Fibroblast of mammary gland (primary cell): ENCODE data around the gene PYGM.

ENCODE experiments used
- DNase-seq: peaks from one replicate; pipeline ENCODE4 v3.0.0-alpha.2; 2010; ENCODE audit warnings: low read depth
- H3K4me3 ChIP-seq: 2 replicates; pipeline ENCODE4 v1.5.1; 2011; ENCODE audit warnings: low read depth, mild to moderate bottlenecking, low read length, moderate library complexity; ENCODE audit not compliant: control insufficient read depth
- TF ChIP-seq, protein P1 (sequence below): conservative IDR thresholded peaks from 2 replicates; pipeline ENCODE4 v1.5.1; 2011; ENCODE audit warnings: low read depth, low read length, inconsistent platforms; ENCODE audit not compliant: control insufficient read depth, insufficient read depth

Gene PYGM

DNA sequence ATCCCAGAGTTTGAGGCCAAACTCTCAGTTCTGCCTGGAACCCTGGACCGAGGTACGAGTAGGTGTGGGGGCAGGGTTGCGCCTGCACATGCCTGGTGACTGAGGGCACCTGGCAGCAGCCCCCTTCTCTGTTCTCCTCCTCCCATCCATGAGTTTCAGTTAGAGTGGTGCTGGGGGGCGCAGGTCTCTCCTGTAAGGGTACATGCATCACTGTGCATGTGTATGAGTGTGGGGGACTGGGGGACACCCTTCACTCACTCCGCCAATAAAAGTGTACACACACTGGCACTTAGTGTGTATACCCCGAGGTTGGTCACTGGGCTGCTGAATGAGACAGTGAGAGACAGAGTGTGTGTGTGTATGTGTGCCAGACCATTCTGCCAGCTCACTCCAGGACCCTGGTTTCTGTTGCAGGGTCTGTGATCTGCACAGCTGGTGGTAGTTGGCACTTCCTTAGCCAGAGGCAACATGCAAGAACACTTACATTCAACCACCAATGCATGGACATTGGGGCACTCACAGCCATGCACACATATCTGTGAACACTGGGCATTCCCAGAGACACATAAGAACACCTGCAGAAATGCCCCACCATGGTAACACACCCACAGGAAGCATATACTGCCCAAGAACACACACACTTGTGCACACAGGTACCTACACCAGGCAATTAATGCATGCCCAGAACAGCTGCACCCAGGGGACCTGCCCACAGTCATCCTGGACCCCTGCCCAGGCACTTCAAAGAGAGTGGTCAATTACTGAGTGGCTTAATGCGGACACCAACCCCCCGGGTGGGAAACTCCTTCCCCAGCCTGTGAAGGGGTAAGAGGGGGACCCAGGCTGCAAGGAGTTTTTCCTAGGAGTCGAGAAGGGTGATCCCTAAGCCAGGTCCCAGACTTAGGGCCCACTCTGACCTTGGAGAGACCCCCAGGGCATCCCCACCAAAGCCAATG is 35.6 kb downstream of the PYGM start:
- DNase-seq = no peak
- TF ChIP-seq, protein P1, sequence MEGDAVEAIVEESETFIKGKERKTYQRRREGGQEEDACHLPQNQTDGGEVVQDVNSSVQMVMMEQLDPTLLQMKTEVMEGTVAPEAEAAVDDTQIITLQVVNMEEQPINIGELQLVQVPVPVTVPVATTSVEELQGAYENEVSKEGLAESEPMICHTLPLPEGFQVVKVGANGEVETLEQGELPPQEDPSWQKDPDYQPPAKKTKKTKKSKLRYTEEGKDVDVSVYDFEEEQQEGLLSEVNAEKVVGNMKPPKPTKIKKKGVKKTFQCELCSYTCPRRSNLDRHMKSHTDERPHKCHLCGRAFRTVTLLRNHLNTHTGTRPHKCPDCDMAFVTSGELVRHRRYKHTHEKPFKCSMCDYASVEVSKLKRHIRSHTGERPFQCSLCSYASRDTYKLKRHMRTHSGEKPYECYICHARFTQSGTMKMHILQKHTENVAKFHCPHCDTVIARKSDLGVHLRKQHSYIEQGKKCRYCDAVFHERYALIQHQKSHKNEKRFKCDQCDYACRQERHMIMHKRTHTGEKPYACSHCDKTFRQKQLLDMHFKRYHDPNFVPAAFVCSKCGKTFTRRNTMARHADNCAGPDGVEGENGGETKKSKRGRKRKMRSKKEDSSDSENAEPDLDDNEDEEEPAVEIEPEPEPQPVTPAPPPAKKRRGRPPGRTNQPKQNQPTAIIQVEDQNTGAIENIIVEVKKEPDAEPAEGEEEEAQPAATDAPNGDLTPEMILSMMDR = no peak
- no peak overlapping the region for H3K4me3 ChIP-seq

DNA sequence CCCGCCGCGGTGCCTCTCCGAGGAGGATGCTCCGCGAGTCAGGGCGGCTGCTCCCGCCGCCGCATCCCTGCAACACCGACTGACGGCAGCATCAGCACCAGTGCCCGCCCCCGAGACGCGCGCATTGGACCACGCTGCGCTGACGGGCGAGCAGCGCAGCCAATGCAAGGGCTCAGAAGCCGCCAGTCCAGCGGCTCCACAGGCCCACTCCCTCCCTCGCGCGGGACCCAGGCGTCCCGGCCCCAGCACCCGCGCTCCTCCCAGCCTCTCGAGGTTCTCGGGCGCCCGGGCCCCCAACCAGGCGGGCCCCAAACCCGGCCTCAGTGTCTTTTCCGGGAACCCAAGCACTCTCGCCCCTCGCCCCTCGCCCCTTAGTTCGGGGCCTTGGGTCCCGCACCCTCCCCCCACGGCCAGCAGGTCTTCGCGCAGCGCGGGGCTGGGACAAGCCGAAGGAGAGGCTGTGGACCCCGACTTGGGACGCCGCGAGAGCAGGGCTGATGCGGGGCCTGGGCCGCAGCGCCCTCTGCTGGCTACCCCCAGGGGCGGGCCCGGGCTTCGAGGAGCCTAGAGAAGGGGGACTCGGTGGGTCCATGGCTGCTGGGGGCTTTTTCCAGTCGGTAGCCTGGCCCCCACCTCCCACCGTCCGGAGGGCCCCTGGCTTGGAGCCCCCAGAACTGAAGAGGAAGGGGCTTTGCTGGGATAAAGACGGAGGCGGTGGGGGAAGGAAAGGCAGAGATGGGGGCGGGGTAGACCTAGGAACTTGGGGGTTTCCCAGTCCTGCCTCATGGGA is 36.5 kb downstream of the PYGM start, which contains the start of gene NRXN2:
Gene NRXN2, minus strand, starts transcription at position 81 of the 790 bp plus-strand sequence. CDS start 9,498 bp downstream, outside the sequence.
- peak within 1 kb of the TSS; percentile 52 for H3K4me3 ChIP-seq
- TF ChIP-seq, protein P1 = peak; percentile 76

DNA sequence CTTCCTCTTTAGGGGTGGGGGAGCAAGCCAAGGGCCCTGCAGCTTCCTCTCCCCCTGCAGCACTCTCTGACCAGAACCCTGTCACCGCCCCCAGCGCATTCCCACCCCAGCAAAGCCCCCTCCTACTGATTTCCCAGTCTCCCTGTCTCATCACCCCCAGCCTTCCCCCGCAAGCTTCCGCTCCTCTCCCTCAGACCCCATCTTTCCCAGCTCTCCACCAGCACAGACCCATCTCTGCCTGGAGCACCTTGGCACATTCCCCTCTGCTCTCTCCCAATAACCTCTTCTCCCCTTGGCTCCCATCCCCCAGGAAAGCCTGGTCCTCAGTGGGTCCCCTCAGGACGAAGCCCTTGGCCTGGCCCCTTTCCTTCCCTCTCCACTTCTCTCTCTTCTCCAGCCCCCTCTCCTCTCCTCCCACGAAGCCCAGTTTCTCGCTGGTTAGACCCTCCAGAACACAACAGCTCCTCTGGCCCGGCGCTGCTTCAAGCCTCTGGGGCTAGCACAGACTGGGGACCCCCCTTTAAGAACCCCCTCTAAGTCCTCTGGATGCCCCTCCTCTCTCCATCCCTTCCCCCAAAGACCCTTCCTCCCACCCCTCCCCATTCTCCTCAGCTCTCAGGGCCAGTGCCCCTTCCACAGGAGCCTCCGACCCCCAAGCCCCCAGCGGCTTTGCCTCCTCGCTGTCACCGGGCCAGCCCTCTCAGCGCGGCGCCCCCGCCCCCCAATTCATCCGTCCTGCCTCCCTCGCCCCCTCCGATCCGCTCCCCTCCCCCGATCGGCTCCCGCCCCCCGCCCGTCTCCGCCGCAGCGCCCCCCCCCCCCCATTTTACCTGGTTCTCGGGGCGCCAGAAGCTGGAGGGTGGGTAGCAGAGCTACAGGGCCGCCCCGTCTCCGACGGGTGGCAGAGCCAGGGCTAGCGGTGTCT is 37.4 kb downstream of the PYGM start:
- H3K4me3 ChIP-seq = no peak overlapping the region
- DNase-seq = no peak
- TF ChIP-seq, protein P1 = no peak

More for the DNA sequence above, 36.5 kb downstream of the PYGM start, which contains the start of gene NRXN2:
- DNase-seq = peak; percentile 70

DNA sequence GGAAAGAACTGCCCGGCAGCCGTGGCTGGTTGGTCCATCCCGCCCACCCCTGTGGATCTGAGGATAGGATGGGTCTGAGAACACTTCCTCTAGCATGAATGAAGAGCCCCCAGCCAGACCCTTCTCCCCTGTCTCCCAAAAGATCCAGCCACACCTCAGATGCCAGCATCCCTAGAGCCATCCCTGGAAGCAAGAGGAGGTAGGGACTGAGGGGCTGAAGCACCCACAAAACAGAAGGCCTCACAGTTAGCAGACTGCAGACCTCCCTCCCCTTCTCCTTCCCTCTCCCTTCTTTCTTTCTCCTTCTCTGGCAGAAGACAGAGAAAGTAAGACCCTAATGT is 38.4 kb downstream of the PYGM start:
- no peak overlapping the region for H3K4me3 ChIP-seq
- TF ChIP-seq, protein P1 = no peak
- no peak for DNase-seq

DNA sequence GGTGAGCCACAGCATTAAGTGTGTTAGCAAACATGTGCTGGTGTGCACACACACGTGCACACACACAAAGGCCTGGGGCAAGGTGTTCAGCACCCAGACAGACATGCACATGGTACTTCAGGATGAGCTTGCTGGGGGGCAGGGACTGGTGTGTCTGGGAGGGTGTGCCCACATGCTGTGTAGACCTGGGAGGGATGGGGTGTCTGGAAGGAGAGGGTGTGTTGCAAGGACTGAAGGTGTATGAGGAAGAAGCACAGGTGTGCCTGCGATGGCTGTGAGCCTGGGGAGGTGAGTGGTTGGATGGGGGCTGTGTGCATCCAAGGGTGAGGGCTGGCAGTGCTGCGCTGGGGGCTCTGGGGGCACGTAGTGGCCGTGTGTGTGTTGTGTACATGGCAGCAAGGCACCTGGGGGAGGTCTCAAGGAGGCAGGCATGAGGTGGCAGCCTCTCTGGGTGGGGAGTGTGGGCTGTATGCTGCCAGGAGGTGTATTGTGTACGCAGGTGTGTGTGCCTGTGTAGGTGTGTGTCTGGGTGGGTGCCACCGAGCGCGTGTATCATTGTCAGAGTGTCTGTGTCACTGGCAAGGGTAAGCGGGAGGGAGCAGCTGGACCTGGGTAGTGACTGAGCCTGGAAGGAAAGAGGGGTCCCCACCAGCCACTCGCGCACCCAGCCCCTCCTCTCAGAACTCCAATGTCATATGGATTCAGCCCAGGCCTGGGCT is 39.0 kb downstream of the PYGM start:
- no peak for DNase-seq
- H3K4me3 ChIP-seq = no peak overlapping the region
- TF ChIP-seq, protein P1 = no peak
